K562 (cell line): ENCODE results near the gene JSRP1. TPM values are rescaled to one million over a fixed set of nuclear protein-coding genes. Genes with fewer than 3 reads are reported as not detected.

Experiments used
- BRF2 ChIP-seq: IDR thresholded peaks from 3 replicates; pipeline ENCODE4 v1.6.1; 2011; ENCODE audit warnings: borderline replicate concordance, mild to moderate bottlenecking; ENCODE audit not compliant: insufficient read length, insufficient read depth
- CREB3 ChIP-seq: fragments of 450-650 bp; conservative IDR thresholded peaks from 2 replicates; pipeline ENCODE4 v1.6.1; 2016; ENCODE audit warnings: missing genetic modification characterization, low read depth, mild to moderate bottlenecking, missing compliant biosample characterization, moderate library complexity
- DEAF1 ChIP-seq: fragments of 450-650 bp; formaldehyde crosslinking; IDR thresholded peaks from 2 replicates; pipeline ENCODE4 v1.4.0; 2020; ENCODE audit warnings: mild to moderate bottlenecking, moderate library complexity
- HMG20B ChIP-seq: fragments of 250-450 bp; sonication (Bioruptor Pico); IDR thresholded peaks from 2 replicates; pipeline ENCODE4 v1.5.0; 2021; ENCODE audit warnings: mild to moderate bottlenecking
- KLF16 ChIP-seq: IDR thresholded peaks from 2 replicates; pipeline ENCODE4 v1.6.1; 2016; ENCODE audit warnings: antibody characterized with exemption
- MEF2A ChIP-seq: IDR thresholded peaks from 2 replicates; pipeline ENCODE4 v1.6.1; 2011; ENCODE audit warnings: low read depth, mild to moderate bottlenecking, low read length, moderate library complexity; ENCODE audit not compliant: control insufficient read depth
- MNT ChIP-seq, 2 experiments: fragments of 450-650 bp; conservative IDR thresholded peaks; 2 replicates each; pipeline ENCODE4 v1.6.1; 2017; ENCODE audit warnings: mild to moderate bottlenecking in 2 of 2, moderate library complexity in 2 of 2
- POLR2AphosphoS5 ChIP-seq: IDR thresholded peaks from 2 replicates; pipeline ENCODE4 v1.6.1; 2011; ENCODE audit warnings: mild to moderate bottlenecking, low read depth, low read length, moderate library complexity; ENCODE audit not compliant: control insufficient read depth, insufficient read depth
- RFX5 ChIP-seq: IDR thresholded peaks from 2 replicates; pipeline ENCODE4 v1.6.1; 2011; ENCODE audit warnings: low read depth, mild to moderate bottlenecking, improper control_type of control experiment, low read length
- SMARCA4 ChIP-seq: fragments of 450-650 bp; IDR thresholded peaks from 2 replicates; pipeline ENCODE4 v1.6.1; 2016
- SMARCB1 ChIP-seq: IDR thresholded peaks from 2 replicates; pipeline ENCODE4 v1.6.1; 2011; ENCODE audit warnings: improper control_type of control experiment, low read depth; ENCODE audit not compliant: insufficient read length
- TGIF2 ChIP-seq: sonication (generic); formaldehyde crosslinking; IDR thresholded peaks from 2 replicates; pipeline ENCODE4 v1.8.1; 2022; ENCODE audit warnings: mild to moderate bottlenecking, missing genetic modification reagents, moderate library complexity
- USF1 ChIP-seq: sonication (generic); formaldehyde crosslinking; IDR thresholded peaks from 2 replicates; pipeline ENCODE4 v1.9.0; 2022; ENCODE audit warnings: mild to moderate bottlenecking, missing genetic modification reagents
- ZBTB26 ChIP-seq: fragments of 450-650 bp; formaldehyde crosslinking; IDR thresholded peaks from 2 replicates; pipeline ENCODE4 v1.4.0; 2022; ENCODE audit warnings: missing genetic modification characterization
- ZBTB8A ChIP-seq: fragments of 450-650 bp; IDR thresholded peaks from 2 replicates; pipeline ENCODE4 v1.6.1; 2018; ENCODE audit warnings: mild to moderate bottlenecking, moderate library complexity; ENCODE audit not compliant: partially characterized antibody
- ZNF280A ChIP-seq: fragments of 450-650 bp; IDR thresholded peaks from 2 replicates; pipeline ENCODE4 v1.6.1; 2018; ENCODE audit warnings: mild to moderate bottlenecking, low read depth; ENCODE audit not compliant: partially characterized antibody
- ZNF717 ChIP-seq: fragments of 250-450 bp; sonication (Bioruptor Pico); IDR thresholded peaks from 2 replicates; pipeline ENCODE4 v1.5.0; 2021
- ZNF79 ChIP-seq: fragments of 250-450 bp; sonication (Bioruptor Pico); IDR thresholded peaks from 2 replicates; pipeline ENCODE4 v1.4.0; 2020; ENCODE audit warnings: low read depth, mild to moderate bottlenecking, moderate library complexity
- polyA plus RNA-seq, 8 experiments: library from polyadenylated mRNA; depleted of rRNA in 4 of 8; stranded (reverse) in 5 of 8; unstranded in 3 of 8; fragments of >200 nt; fragmentation: Nextera tagmentation in 2 of 8; fragmentation: Illumina TruSeq in 1 of 8; extraction: Ambion mirVana in 2 of 8; extraction: Trizol in 1 of 8; gene quantifications; 2 replicates each; pipeline versions ENCODE4 v1.2.1 to v1.2.3, GENCODE V29; 2011 to 2014; ENCODE audit warnings: inconsistent platforms in 1 of 8, missing spikeins in 1 of 8
- total RNA-seq, 7 experiments: library from RNA; depleted of rRNA in 6 of 7; stranded (reverse); fragments of >200 nt in 6 of 7; fragmentation: Illumina TruSeq in 2 of 7; extraction: Trizol in 2 of 7; gene quantifications; 2 replicates each; pipeline versions ENCODE4 v1.2.1 to v1.2.3, GENCODE V29; 2011 to 2021; ENCODE audit warnings: low replicate concordance in 1 of 7

Gene JSRP1
- total and polyA plus RNA-seq, 9 of the 15 experiments (the other 6 are each of a cell fraction or from before 2014, with no cell fraction given) = 0.08 to 1.2 (median 0.51) TPM; not detected in 4

GRCh38 chr19:2236314-2237050, 19.7 kb downstream of the JSRP1 start, which contains the start of the genes PLEKHJ1 and SF3A2 (continued):
- TF ChIP-seq CREB3 (tag) (peak; percentile 60; the same call in 1 of the 2 replicates), BRF2 (no peak), ZNF280A (no peak), ZNF79 (CRISPR knock-in tag) (no peak), MNT (conservative IDR thresholded peaks at IDR 0.05) (peak; percentile 88 to 90), USF1 (CRISPR knock-in tag) (peak; percentile 59; the same call in 1 of the 2 replicates), MEF2A (0 out of 2 replicates have a peak, but pooled peaks have one; percentile 2), DEAF1 (CRISPR knock-in tag) (peak; percentile 97), ZNF717 (CRISPR knock-in tag) (no peak), ZBTB26 (no peak), SMARCB1 (no peak), ZBTB8A (no peak), HMG20B (no peak), RFX5 (no peak), SMARCA4 (no peak), KLF16 (peak; percentile 74), TGIF2 (CRISPR knock-in tag) (no peak; the same call in none of the 2 replicates), POLR2AphosphoS5 (peak; percentile 89)
